Right atrium auricular region (tissue), 2 donors: ENCODE data around the gene RPTOR. TPM values are rescaled to one million over a fixed set of nuclear protein-coding genes. Genes with fewer than 3 reads are reported as not detected.

ENCODE experiments used
- DNase-seq: peaks from one replicate; pipeline ENCODE4 v3.0.0-alpha.2; 2019; ENCODE audit warnings: low spot score
- H3K27ac ChIP-seq, 2 donors: fragments of 200-600 bp; sonication (generic); 1 replicate in 1 of 2; 2 replicates in 1 of 2; pipeline ENCODE4 v1.5.1; 2016 to 2019
- H3K27me3 ChIP-seq, 2 donors: fragments of 200-600 bp; sonication (generic); one replicate each; pipeline versions ENCODE4 v1.5.1 to v1.6.0; 2017 to 2019
- H3K36me3 ChIP-seq: fragments of 200-600 bp; sonication (generic); one replicate; pipeline ENCODE4 v1.5.1; 2016
- H3K4me1 ChIP-seq, 2 donors: fragments of 200-600 bp; sonication (generic); one replicate each; pipeline versions ENCODE4 v1.5.1 to v1.6.0; 2017 to 2019
- H3K4me3 ChIP-seq, 2 donors: fragments of 200-600 bp; sonication (generic); 1 replicate in 1 of 2; 2 replicates in 1 of 2; pipeline ENCODE4 v1.5.1; 2017 to 2019; ENCODE audit warnings: mild to moderate bottlenecking in 1 of 2, moderate library complexity in 1 of 2
- H3K9me3 ChIP-seq, 2 donors: fragments of 200-600 bp; sonication (generic); one replicate each; pipeline ENCODE4 v1.5.1; 2019
- total RNA-seq, 2 donors: library from RNA; depleted of rRNA; stranded (reverse); fragments of >200 nt; gene quantifications; one replicate each; pipeline ENCODE4 v1.1.0, GENCODE V29; 2016
- TF ChIP-seq, protein P1 (sequence below), 2 donors: fragments of 200-600 bp; sonication (generic); IDR thresholded peaks; one replicate each; pipeline ENCODE4 v1.5.1; 2019; ENCODE audit warnings: antibody characterized with exemption in 2 of 2

RPTOR gene
- total RNA-seq, 2 donors from 2014 or later, result 19.9 to 22.6 TPM

GRCh38 chr17:80653856-80654255 is 109.2 kb downstream of the RPTOR start:
- Histone ChIP-seq H3K9me3 (peaks cover 0 to 13% of the 10 kb centered on the region in 2 donors), H3K4me3 (no peak overlapping the region), H3K27ac (no peak overlapping the region), H3K4me1 (peaks cover 0 to 19% of the 10 kb centered on the region in 2 donors), H3K36me3 (no peaks in the 10 kb centered on the region), H3K27me3 (no peaks in the 10 kb centered on the region)
- no peak for DNase-seq
- TF ChIP-seq, protein P1, sequence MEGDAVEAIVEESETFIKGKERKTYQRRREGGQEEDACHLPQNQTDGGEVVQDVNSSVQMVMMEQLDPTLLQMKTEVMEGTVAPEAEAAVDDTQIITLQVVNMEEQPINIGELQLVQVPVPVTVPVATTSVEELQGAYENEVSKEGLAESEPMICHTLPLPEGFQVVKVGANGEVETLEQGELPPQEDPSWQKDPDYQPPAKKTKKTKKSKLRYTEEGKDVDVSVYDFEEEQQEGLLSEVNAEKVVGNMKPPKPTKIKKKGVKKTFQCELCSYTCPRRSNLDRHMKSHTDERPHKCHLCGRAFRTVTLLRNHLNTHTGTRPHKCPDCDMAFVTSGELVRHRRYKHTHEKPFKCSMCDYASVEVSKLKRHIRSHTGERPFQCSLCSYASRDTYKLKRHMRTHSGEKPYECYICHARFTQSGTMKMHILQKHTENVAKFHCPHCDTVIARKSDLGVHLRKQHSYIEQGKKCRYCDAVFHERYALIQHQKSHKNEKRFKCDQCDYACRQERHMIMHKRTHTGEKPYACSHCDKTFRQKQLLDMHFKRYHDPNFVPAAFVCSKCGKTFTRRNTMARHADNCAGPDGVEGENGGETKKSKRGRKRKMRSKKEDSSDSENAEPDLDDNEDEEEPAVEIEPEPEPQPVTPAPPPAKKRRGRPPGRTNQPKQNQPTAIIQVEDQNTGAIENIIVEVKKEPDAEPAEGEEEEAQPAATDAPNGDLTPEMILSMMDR (IDR thresholded peaks at IDR 0.05), result no peak

DNA sequence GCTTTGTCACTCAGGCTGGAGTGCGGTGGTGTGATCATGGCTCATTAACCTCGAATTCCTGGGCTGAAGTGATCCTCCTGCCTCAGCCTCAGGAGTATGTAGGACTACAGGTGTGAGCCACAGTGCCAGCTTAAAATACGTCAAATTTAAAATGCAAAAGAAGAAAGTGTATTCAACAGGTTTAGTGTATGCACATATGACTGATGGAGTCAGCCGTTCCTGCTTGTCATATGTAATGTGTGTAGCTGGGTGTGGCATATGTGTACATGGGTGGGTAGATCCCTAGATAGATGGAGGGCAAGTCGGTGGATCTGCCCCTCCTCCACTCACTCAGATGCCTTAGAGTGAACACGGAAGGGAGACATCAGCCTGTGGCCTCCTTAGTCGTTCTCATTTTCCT is 111.0 kb downstream of the RPTOR start:
- no peak overlapping the region for H3K4me3 ChIP-seq
- peaks cover 0 to 3% of the 10 kb centered on the region in 2 donors for H3K4me1 ChIP-seq
- no peaks in the 10 kb centered on the region for H3K36me3 ChIP-seq
- H3K9me3 ChIP-seq, result peaks cover 0 to 13% of the 10 kb centered on the region in 2 donors
- H3K27me3 ChIP-seq, result no peaks in the 10 kb centered on the region
- H3K27ac ChIP-seq, result no peak overlapping the region
- TF ChIP-seq, protein P1 (IDR thresholded peaks at IDR 0.05), result no peak
- DNase-seq, result no peak

GRCh38 chr17:80656590-80656989 is 112.0 kb downstream of the RPTOR start:
- no peaks in the 10 kb centered on the region for H3K27me3 ChIP-seq
- no peaks in the 10 kb centered on the region for H3K4me1 ChIP-seq
- TF ChIP-seq, protein P1 (IDR thresholded peaks at IDR 0.05), result no peak
- no peak overlapping the region for H3K4me3 ChIP-seq
- DNase-seq, result no peak
- peaks cover 0 to 13% of the 10 kb centered on the region in 2 donors for H3K9me3 ChIP-seq
- H3K27ac ChIP-seq, result no peak overlapping the region
- H3K36me3 ChIP-seq, result no peaks in the 10 kb centered on the region

DNA sequence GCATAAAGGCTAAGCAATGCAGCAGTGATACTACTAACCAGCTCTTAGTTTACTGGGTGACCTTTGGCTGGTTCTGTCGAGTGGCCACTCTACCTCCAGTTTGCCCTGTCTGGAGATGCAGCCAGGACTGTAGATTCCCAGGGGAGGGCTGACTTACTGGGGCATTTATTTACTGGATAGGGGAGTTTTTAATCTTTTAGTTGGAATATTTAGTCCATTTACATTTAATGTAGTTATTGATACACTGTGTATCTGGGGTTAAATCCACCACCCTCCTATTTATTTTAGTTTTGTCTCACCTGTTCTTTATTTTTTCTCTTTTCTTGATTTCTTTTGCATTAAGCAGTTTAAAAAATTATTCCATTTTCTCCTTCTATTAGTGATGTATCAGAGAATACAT is 112.9 kb downstream of the RPTOR start:
- Histone ChIP-seq H3K27me3 (no peaks in the 10 kb centered on the region), H3K27ac (no peak overlapping the region), H3K4me1 (no peaks in the 10 kb centered on the region), H3K9me3 (peaks cover 0 to 13% of the 10 kb centered on the region in 2 donors), H3K4me3 (no peak overlapping the region), H3K36me3 (no peaks in the 10 kb centered on the region)
- TF ChIP-seq, protein P1 (IDR thresholded peaks at IDR 0.05), result no peak
- no peak for DNase-seq

DNA sequence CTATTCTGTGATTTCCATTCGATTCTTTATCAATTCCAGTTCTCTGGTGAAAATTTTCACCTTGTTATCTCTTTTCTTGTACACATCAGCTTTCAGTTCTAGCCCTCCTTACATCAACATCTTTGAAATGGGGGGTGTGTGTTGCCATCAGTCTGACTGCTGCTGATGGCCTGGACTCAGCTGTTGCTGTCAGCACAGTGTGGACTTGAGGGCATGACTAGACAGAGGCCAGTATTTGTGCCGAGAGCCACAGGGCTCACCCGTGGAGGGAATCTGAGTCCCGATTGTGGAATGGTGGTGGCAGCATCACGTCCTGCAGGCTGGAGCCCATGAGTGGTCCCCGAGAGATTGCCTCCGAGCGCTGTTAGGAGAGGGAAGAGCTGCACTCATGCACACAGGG is 114.2 kb downstream of the RPTOR start:
- Histone ChIP-seq H3K4me3 (no peak overlapping the region), H3K9me3 (peaks cover 0 to 13% of the 10 kb centered on the region in 2 donors), H3K27me3 (no peaks in the 10 kb centered on the region), H3K4me1 (no peaks in the 10 kb centered on the region), H3K27ac (no peak overlapping the region), H3K36me3 (no peaks in the 10 kb centered on the region)
- no peak for DNase-seq
- TF ChIP-seq, protein P1 (IDR thresholded peaks at IDR 0.05), result no peak

- peaks cover 0 to 13% of the 10 kb centered on the region in 2 donors for H3K9me3 ChIP-seq
- H3K4me3 ChIP-seq, result no peak overlapping the region
- H3K27me3 ChIP-seq, result no peaks in the 10 kb centered on the region
- H3K27ac ChIP-seq, result no peak overlapping the region
- TF ChIP-seq, protein P1 (IDR thresholded peaks at IDR 0.05), result no peak
- no peaks in the 10 kb centered on the region for H3K4me1 ChIP-seq
- H3K36me3 ChIP-seq, result no peaks in the 10 kb centered on the region
- DNase-seq, result no peak
Observed at GRCh38 chr17:80659651-80660050, 115.0 kb downstream of the RPTOR start.
